ENCODE measurements around the gene C19orf38. TPM values are rescaled to one million over a fixed set of nuclear protein-coding genes. Genes with fewer than 3 reads are reported as not detected.

The C19orf38 gene
- polyA plus RNA-seq, 1 donor from 2014 or later, result not detected

DNA sequence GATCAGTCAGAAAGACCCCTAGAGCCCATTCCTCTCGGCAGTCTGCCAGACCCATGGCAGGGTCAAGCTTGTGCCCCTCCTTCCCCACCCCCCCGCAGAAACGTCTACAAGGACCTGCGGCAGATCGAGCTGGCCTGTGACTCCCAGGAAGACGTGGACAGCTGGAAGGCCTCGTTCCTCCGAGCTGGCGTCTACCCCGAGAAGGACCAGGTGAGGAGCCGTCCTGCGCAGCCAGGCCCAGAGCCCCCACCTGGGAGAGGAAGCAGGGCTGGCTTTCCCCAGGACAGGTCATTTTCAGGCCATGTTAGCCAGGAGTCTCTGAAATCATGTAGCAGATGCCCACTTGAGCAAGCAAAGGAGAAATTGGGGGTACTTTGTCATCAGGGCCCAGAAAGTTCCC, 24.5 kb upstream of the C19orf38 start:
- H3K36me3 ChIP-seq (ENCODE audit: insufficient read depth, low read length), result peaks cover 4% of the 10 kb centered on the region
- H3K79me2 ChIP-seq (replicated peaks; ENCODE audit: insufficient read depth, low read length), result no peaks in the 10 kb centered on the region
- TF ChIP-seq EZH2 (IDR thresholded peaks at IDR 0.05; ENCODE audit: borderline replicate concordance, insufficient read depth, low read length, poor library complexity, severe bottlenecking) (no peak), EP300 (conservative IDR thresholded peaks at IDR 0.05; ENCODE audit: poor library complexity, severe bottlenecking) (no peak), MXI1 (conservative IDR thresholded peaks at IDR 0.05; ENCODE audit: poor library complexity, severe bottlenecking) (no peak), SMC3 (conservative IDR thresholded peaks at IDR 0.05; ENCODE audit: poor library complexity) (no peak), CTCF (IDR thresholded peaks at IDR 0.05; ENCODE audit: poor library complexity, severe bottlenecking) (no peak), POLR2AphosphoS5 (IDR thresholded peaks at IDR 0.05) (no peak)

DNA sequence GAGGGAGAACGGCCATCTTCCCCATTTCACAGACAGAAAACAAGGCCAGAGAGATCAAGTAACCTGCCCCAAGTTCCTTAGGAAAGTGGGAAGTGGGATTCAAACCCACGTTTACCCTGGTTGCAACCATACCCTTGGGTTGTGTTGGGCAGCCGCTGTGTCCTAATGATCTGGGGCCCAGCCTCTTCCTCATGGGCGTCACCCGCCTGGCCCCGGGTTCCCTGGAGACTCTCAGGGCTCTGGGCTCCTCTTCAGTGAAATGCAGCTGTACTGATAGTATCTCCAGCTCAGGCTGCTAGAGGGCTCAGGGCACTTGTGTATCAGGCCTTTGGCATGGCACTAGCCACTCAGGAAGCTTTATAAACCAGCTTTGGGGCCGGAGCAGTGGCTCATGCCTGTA, 22.0 kb upstream of the C19orf38 start:
- H4K20me1 ChIP-seq (ENCODE audit: insufficient read depth), result no peaks in the 10 kb centered on the region
- no peak for TF ChIP-seq EP300 (conservative IDR thresholded peaks at IDR 0.05; ENCODE audit: poor library complexity, severe bottlenecking)
- no peak for TF ChIP-seq RAD21 (conservative IDR thresholded peaks at IDR 0.05)
- no peak for TF ChIP-seq MXI1 (conservative IDR thresholded peaks at IDR 0.05; ENCODE audit: poor library complexity, severe bottlenecking)
- TF ChIP-seq SMC3 (conservative IDR thresholded peaks at IDR 0.05; ENCODE audit: poor library complexity), result no peak
- TF ChIP-seq EZH2 (IDR thresholded peaks at IDR 0.05; ENCODE audit: borderline replicate concordance, insufficient read depth, low read length, poor library complexity, severe bottlenecking), result no peak
- TF ChIP-seq POLR2AphosphoS5 (IDR thresholded peaks at IDR 0.05), result no peak
- TF ChIP-seq TAF1 (IDR thresholded peaks at IDR 0.05; ENCODE audit: low read depth), result no peak
- no peaks in the 10 kb centered on the region for H3K27me3 ChIP-seq (ENCODE audit: insufficient read depth, low read depth, low read length)
- no peak overlapping the region for H2AFZ ChIP-seq (ENCODE audit: low read depth, low read length)
- no peak overlapping the region for H3K27ac ChIP-seq (ENCODE audit: low read length)
- no peak overlapping the region for H3K4me2 ChIP-seq (ENCODE audit: low read length)
- no peaks in the 10 kb centered on the region for H3K9me3 ChIP-seq (ENCODE audit: low read length)
- H3K9ac ChIP-seq (ENCODE audit: low read length), result no peak overlapping the region
- H3F3A ChIP-seq (ENCODE audit: insufficient read depth, low read length, poor library complexity, severe bottlenecking), result no peaks in the 10 kb centered on the region
- peaks cover under 1% of the 10 kb centered on the region for H3K36me3 ChIP-seq (ENCODE audit: insufficient read depth, low read length)
- H3K4me3 ChIP-seq (ENCODE audit: low read length), result no peak overlapping the region
- no peaks in the 10 kb centered on the region for H3K79me2 ChIP-seq (replicated peaks; ENCODE audit: insufficient read depth, low read length)
- H3K9me2 ChIP-seq (ENCODE audit: insufficient read depth, low read length), result no peaks in the 10 kb centered on the region

More for the DNA sequence above, 24.5 kb upstream of the C19orf38 start:
- no peaks in the 10 kb centered on the region for H3K27me3 ChIP-seq (ENCODE audit: insufficient read depth, low read depth, low read length)
- no peak overlapping the region for H3K27ac ChIP-seq (ENCODE audit: low read length)
- H3K9me2 ChIP-seq (ENCODE audit: insufficient read depth, low read length), result no peaks in the 10 kb centered on the region
- H4K20me1 ChIP-seq (ENCODE audit: insufficient read depth), result no peaks in the 10 kb centered on the region
- no peak overlapping the region for H2AFZ ChIP-seq (ENCODE audit: low read depth, low read length)
- no peaks in the 10 kb centered on the region for H3K9me3 ChIP-seq (ENCODE audit: low read length)
- no peak overlapping the region for H3K4me2 ChIP-seq (ENCODE audit: low read length)
- no peaks in the 10 kb centered on the region for H3F3A ChIP-seq (ENCODE audit: insufficient read depth, low read length, poor library complexity, severe bottlenecking)
- H3K4me3 ChIP-seq (ENCODE audit: low read length), result no peak overlapping the region
- H3K9ac ChIP-seq (ENCODE audit: low read length), result no peak overlapping the region

GRCh38 chr19:10826846-10827245, 21.4 kb upstream of the C19orf38 start:
- H3F3A ChIP-seq (ENCODE audit: insufficient read depth, low read length, poor library complexity, severe bottlenecking), result no peaks in the 10 kb centered on the region
- H3K4me3 ChIP-seq (ENCODE audit: low read length), result no peak overlapping the region
- no peaks in the 10 kb centered on the region for H3K9me3 ChIP-seq (ENCODE audit: low read length)
- H3K27ac ChIP-seq (ENCODE audit: low read length), result no peak overlapping the region
- H3K36me3 ChIP-seq (ENCODE audit: insufficient read depth, low read length), result no peaks in the 10 kb centered on the region
- H3K27me3 ChIP-seq (ENCODE audit: insufficient read depth, low read depth, low read length), result no peaks in the 10 kb centered on the region
- no peak overlapping the region for H3K9ac ChIP-seq (ENCODE audit: low read length)
- H3K9me2 ChIP-seq (ENCODE audit: insufficient read depth, low read length), result no peaks in the 10 kb centered on the region
- H2AFZ ChIP-seq (ENCODE audit: low read depth, low read length), result no peak overlapping the region
- TF ChIP-seq SMC3 (conservative IDR thresholded peaks at IDR 0.05; ENCODE audit: poor library complexity) (no peak), POLR2AphosphoS5 (IDR thresholded peaks at IDR 0.05) (no peak), EP300 (conservative IDR thresholded peaks at IDR 0.05; ENCODE audit: poor library complexity, severe bottlenecking) (no peak), REST (IDR thresholded peaks at IDR 0.05; ENCODE audit: borderline replicate concordance) (no peak), RAD21 (conservative IDR thresholded peaks at IDR 0.05) (no peak), MXI1 (conservative IDR thresholded peaks at IDR 0.05; ENCODE audit: poor library complexity, severe bottlenecking) (no peak), EZH2 (IDR thresholded peaks at IDR 0.05; ENCODE audit: borderline replicate concordance, insufficient read depth, low read length, poor library complexity, severe bottlenecking) (no peak), TAF1 (IDR thresholded peaks at IDR 0.05; ENCODE audit: low read depth) (no peak), CTCF (IDR thresholded peaks at IDR 0.05; ENCODE audit: poor library complexity, severe bottlenecking) (no peak)
- no peaks in the 10 kb centered on the region for H4K20me1 ChIP-seq (ENCODE audit: insufficient read depth)
- no peak overlapping the region for H3K4me2 ChIP-seq (ENCODE audit: low read length)
- no peaks in the 10 kb centered on the region for H3K79me2 ChIP-seq (replicated peaks; ENCODE audit: insufficient read depth, low read length)

Measured in neural cell (in vitro differentiated cells).